ENCODE measurements around the gene NUDCD3. TPM values are rescaled to one million over a fixed set of nuclear protein-coding genes. Genes with fewer than 3 reads are reported as not detected.

The NUDCD3 gene
- total and polyA plus RNA-seq, 2 of the 8 experiments (the other 6 are each of a cell fraction or from before 2014, with no cell fraction given), result 35.2 to 93.7 TPM

- TF ChIP-seq, protein P1, sequence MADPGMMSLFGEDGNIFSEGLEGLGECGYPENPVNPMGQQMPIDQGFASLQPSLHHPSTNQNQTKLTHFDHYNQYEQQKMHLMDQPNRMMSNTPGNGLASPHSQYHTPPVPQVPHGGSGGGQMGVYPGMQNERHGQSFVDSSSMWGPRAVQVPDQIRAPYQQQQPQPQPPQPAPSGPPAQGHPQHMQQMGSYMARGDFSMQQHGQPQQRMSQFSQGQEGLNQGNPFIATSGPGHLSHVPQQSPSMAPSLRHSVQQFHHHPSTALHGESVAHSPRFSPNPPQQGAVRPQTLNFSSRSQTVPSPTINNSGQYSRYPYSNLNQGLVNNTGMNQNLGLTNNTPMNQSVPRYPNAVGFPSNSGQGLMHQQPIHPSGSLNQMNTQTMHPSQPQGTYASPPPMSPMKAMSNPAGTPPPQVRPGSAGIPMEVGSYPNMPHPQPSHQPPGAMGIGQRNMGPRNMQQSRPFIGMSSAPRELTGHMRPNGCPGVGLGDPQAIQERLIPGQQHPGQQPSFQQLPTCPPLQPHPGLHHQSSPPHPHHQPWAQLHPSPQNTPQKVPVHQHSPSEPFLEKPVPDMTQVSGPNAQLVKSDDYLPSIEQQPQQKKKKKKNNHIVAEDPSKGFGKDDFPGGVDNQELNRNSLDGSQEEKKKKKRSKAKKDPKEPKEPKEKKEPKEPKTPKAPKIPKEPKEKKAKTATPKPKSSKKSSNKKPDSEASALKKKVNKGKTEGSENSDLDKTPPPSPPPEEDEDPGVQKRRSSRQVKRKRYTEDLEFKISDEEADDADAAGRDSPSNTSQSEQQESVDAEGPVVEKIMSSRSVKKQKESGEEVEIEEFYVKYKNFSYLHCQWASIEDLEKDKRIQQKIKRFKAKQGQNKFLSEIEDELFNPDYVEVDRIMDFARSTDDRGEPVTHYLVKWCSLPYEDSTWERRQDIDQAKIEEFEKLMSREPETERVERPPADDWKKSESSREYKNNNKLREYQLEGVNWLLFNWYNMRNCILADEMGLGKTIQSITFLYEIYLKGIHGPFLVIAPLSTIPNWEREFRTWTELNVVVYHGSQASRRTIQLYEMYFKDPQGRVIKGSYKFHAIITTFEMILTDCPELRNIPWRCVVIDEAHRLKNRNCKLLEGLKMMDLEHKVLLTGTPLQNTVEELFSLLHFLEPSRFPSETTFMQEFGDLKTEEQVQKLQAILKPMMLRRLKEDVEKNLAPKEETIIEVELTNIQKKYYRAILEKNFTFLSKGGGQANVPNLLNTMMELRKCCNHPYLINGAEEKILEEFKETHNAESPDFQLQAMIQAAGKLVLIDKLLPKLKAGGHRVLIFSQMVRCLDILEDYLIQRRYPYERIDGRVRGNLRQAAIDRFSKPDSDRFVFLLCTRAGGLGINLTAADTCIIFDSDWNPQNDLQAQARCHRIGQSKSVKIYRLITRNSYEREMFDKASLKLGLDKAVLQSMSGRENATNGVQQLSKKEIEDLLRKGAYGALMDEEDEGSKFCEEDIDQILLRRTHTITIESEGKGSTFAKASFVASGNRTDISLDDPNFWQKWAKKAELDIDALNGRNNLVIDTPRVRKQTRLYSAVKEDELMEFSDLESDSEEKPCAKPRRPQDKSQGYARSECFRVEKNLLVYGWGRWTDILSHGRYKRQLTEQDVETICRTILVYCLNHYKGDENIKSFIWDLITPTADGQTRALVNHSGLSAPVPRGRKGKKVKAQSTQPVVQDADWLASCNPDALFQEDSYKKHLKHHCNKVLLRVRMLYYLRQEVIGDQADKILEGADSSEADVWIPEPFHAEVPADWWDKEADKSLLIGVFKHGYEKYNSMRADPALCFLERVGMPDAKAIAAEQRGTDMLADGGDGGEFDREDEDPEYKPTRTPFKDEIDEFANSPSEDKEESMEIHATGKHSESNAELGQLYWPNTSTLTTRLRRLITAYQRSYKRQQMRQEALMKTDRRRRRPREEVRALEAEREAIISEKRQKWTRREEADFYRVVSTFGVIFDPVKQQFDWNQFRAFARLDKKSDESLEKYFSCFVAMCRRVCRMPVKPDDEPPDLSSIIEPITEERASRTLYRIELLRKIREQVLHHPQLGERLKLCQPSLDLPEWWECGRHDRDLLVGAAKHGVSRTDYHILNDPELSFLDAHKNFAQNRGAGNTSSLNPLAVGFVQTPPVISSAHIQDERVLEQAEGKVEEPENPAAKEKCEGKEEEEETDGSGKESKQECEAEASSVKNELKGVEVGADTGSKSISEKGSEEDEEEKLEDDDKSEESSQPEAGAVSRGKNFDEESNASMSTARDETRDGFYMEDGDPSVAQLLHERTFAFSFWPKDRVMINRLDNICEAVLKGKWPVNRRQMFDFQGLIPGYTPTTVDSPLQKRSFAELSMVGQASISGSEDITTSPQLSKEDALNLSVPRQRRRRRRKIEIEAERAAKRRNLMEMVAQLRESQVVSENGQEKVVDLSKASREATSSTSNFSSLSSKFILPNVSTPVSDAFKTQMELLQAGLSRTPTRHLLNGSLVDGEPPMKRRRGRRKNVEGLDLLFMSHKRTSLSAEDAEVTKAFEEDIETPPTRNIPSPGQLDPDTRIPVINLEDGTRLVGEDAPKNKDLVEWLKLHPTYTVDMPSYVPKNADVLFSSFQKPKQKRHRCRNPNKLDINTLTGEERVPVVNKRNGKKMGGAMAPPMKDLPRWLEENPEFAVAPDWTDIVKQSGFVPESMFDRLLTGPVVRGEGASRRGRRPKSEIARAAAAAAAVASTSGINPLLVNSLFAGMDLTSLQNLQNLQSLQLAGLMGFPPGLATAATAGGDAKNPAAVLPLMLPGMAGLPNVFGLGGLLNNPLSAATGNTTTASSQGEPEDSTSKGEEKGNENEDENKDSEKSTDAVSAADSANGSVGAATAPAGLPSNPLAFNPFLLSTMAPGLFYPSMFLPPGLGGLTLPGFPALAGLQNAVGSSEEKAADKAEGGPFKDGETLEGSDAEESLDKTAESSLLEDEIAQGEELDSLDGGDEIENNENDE (IDR thresholded peaks at IDR 0.05; ENCODE audit: insufficient replicate concordance, low read length), result no peak
- TF ChIP-seq RXRA (IDR thresholded peaks at IDR 0.05; ENCODE audit: insufficient read depth, low read depth, low read length), result no peak
- no peak for TF ChIP-seq GTF2F1 (IDR thresholded peaks at IDR 0.05; ENCODE audit: borderline replicate concordance, low read depth, low read length)
- TF ChIP-seq KDM1A (IDR thresholded peaks at IDR 0.05; ENCODE audit: borderline replicate concordance, low read length), result no peak
- TF ChIP-seq NANOG (IDR thresholded peaks at IDR 0.05; ENCODE audit: insufficient read depth, low read depth, low read length, poor library complexity, severe bottlenecking), result no peak
- TF ChIP-seq GABPA (IDR thresholded peaks at IDR 0.05; ENCODE audit: borderline replicate concordance, insufficient read depth, low read length), result no peak
Observed at GRCh38 chr7:44400033-44400511, 90.4 kb downstream of the NUDCD3 start (continued).

All from H1 (cell line).